Mesendoderm (in vitro differentiated cells): ENCODE measurements around the gene LRRC10B.

Experiments used
- DNase-seq: peaks from one replicate; pipeline ENCODE4 v3.0.0; 2013
- H2AK5ac ChIP-seq: 2 replicates; pipeline ENCODE4 v1.6.1; 2013; ENCODE audit warnings: low read length, inconsistent platforms
- H2BK120ac ChIP-seq: 2 replicates; pipeline ENCODE4 v1.6.1; 2013; ENCODE audit warnings: low read depth, mild to moderate bottlenecking, low read length, moderate library complexity, mixed read lengths
- H2BK15ac ChIP-seq: replicated peaks from 2 replicates; pipeline ENCODE4 v1.6.1; 2013; ENCODE audit warnings: low read depth, mild to moderate bottlenecking, moderate library complexity
- H2BK5ac ChIP-seq: 2 replicates; pipeline ENCODE4 v1.6.1; 2013; ENCODE audit warnings: low read length, inconsistent platforms
- H3K18ac ChIP-seq: 2 replicates; pipeline ENCODE4 v1.6.1; 2013; ENCODE audit warnings: mild to moderate bottlenecking, low read length, mixed read lengths
- H3K23ac ChIP-seq: one replicate; pipeline ENCODE4 v1.6.1; 2013; ENCODE audit warnings: low read length
- H3K27ac ChIP-seq: 2 replicates; pipeline ENCODE4 v1.5.1; 2013; ENCODE audit warnings: low read depth, mild to moderate bottlenecking, inconsistent platforms, low read length, moderate library complexity
- H3K27me3 ChIP-seq: 2 replicates; pipeline ENCODE4 v1.6.1; 2013; ENCODE audit warnings: low read length, control low read depth, mild to moderate bottlenecking, inconsistent platforms; ENCODE audit not compliant: insufficient read depth, poor library complexity
- H3K36me3 ChIP-seq: 2 replicates; pipeline ENCODE4 v1.6.1; 2013; ENCODE audit warnings: low read length, inconsistent platforms; ENCODE audit not compliant: control insufficient read depth, insufficient read depth
- H3K4ac ChIP-seq: one replicate; pipeline ENCODE4 v1.6.1; 2013; ENCODE audit warnings: low read depth, mild to moderate bottlenecking, low read length, moderate library complexity
- H3K4me1 ChIP-seq: 2 replicates; pipeline ENCODE4 v1.6.1; 2013; ENCODE audit warnings: low read depth, low read length, inconsistent platforms; ENCODE audit not compliant: control insufficient read depth
- H3K4me2 ChIP-seq: 2 replicates; pipeline ENCODE4 v1.6.1; 2013; ENCODE audit warnings: low read length
- H3K4me3 ChIP-seq: 2 replicates; pipeline ENCODE4 v1.5.1; 2013; ENCODE audit warnings: mild to moderate bottlenecking, low read length
- H3K56ac ChIP-seq: one replicate; pipeline ENCODE4 v1.6.1; 2013; ENCODE audit warnings: low read length
- H3K79me1 ChIP-seq: 2 replicates; pipeline ENCODE4 v1.6.1; 2013; ENCODE audit warnings: low read length, inconsistent platforms
- H3K79me2 ChIP-seq: 2 replicates; pipeline ENCODE4 v1.6.1; 2013; ENCODE audit warnings: mild to moderate bottlenecking, low read length; ENCODE audit not compliant: control insufficient read depth, insufficient read depth
- H3K9ac ChIP-seq: 2 replicates; pipeline ENCODE4 v1.6.1; 2013; ENCODE audit warnings: low read length, inconsistent platforms
- H4K5ac ChIP-seq: one replicate; pipeline ENCODE4 v1.6.1; 2013; ENCODE audit warnings: low read length
- H4K8ac ChIP-seq: one replicate; pipeline ENCODE4 v1.6.1; 2013; ENCODE audit warnings: low read depth, mild to moderate bottlenecking, control low read depth, low read length, moderate library complexity
- WGBS: extraction: QIAGEN DNeasy Blood & Tissue Kit; methylation state at CpG from one replicate; pipeline ENCODE4 v1.1.7; 2013; ENCODE audit warnings: low lambda C conversion rate, missing lambda C conversion rate; ENCODE audit not compliant: insufficient coverage; ENCODE audit errors: extremely low coverage; 5-methylcytosine and 5-hydroxymethylcytosine counted together

Gene LRRC10B

DNA sequence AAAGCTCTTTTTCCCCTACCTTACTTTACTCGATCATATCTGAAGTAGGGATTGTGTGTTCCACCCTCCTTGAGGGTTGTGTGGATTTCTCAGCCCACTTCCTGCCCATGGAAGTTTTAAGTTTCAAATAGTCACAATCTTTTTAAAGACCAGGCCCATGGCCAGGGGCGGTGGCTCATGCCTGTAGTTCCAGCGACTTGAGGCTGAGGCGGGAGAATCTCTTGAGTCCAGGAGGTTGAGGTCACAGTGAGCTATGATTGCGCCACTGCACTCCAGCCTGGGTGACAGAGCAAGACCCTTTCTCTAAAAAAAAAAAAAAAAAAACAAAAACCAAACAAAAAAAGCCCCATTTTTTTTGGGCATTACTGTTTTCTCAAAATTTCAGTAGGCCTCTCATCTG, 36.3 kb upstream of the LRRC10B start:
- H2BK120ac ChIP-seq, result no peak overlapping the region
- no peaks in the 10 kb centered on the region for H3K4me1 ChIP-seq
- no peak overlapping the region for H3K9ac ChIP-seq
- H3K4ac ChIP-seq, result no peak overlapping the region
- no peak overlapping the region for H2BK15ac ChIP-seq
- no peak overlapping the region for H2BK5ac ChIP-seq
- H3K18ac ChIP-seq, result no peak overlapping the region
- no peak overlapping the region for H3K4me2 ChIP-seq
- no peak overlapping the region for H3K4me3 ChIP-seq
- H2AK5ac ChIP-seq, result no peak overlapping the region
- H3K27ac ChIP-seq, result no peak overlapping the region
- H3K56ac ChIP-seq, result no peak overlapping the region
- no peaks in the 10 kb centered on the region for H3K79me2 ChIP-seq
- no peak overlapping the region for H4K8ac ChIP-seq
- no peak overlapping the region for H3K23ac ChIP-seq
- no peak overlapping the region for H4K5ac ChIP-seq
- no peaks in the 10 kb centered on the region for H3K79me1 ChIP-seq
- no peaks in the 10 kb centered on the region for H3K27me3 ChIP-seq
- no peak for DNase-seq
- WGBS, result no CpG with 5 or more reads among the region's 5 CpGs
- no peaks in the 10 kb centered on the region for H3K36me3 ChIP-seq

DNA sequence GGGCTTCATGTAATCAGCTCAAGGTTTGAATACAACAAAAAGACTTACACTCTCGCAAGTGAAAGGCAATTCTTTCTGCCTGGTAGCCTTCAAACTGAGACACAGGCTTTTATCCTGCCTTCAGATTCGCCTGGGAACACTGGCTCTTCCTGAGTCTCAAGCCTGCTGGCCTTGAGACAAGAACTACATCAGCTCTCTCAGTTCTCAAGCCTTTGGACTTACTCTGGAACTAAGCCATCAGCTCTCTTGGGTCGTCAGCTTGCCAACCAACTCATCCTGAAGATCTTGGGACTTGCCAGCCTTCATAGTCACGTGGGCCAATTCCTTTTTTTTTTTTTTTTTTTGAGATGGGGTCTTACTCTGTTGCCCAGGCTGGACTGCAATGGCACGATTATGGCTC, 35.7 kb upstream of the LRRC10B start:
- no peak for DNase-seq
- Histone ChIP-seq H3K56ac (no peak overlapping the region), H3K27ac (no peak overlapping the region), H3K27me3 (no peaks in the 10 kb centered on the region), H3K9ac (no peak overlapping the region), H3K4me1 (no peaks in the 10 kb centered on the region), H4K5ac (no peak overlapping the region), H3K79me2 (no peaks in the 10 kb centered on the region), H3K18ac (no peak overlapping the region), H2BK5ac (no peak overlapping the region), H3K4me2 (no peak overlapping the region), H3K36me3 (no peaks in the 10 kb centered on the region), H3K4me3 (no peak overlapping the region), H2BK15ac (no peak overlapping the region), H2BK120ac (no peak overlapping the region), H3K4ac (no peak overlapping the region), H3K79me1 (no peaks in the 10 kb centered on the region), H2AK5ac (no peak overlapping the region), H4K8ac (no peak overlapping the region), H3K23ac (no peak overlapping the region)
- no CpG with 5 or more reads among the region's 5 CpGs for WGBS

- no peaks in the 10 kb centered on the region for H3K79me2 ChIP-seq
- no peak overlapping the region for H3K9ac ChIP-seq
- H3K18ac ChIP-seq, result no peak overlapping the region
- no peak overlapping the region for H4K5ac ChIP-seq
- DNase-seq, result no peak
- no peak overlapping the region for H3K4me3 ChIP-seq
- no peak overlapping the region for H2BK5ac ChIP-seq
- no peaks in the 10 kb centered on the region for H3K27me3 ChIP-seq
- no peak overlapping the region for H2BK15ac ChIP-seq
- H3K56ac ChIP-seq, result no peak overlapping the region
- no peak overlapping the region for H3K27ac ChIP-seq
- no peak overlapping the region for H2BK120ac ChIP-seq
- H3K36me3 ChIP-seq, result no peaks in the 10 kb centered on the region
- H2AK5ac ChIP-seq, result no peak overlapping the region
- no peak overlapping the region for H3K4ac ChIP-seq
- no peak overlapping the region for H3K23ac ChIP-seq
- no peak overlapping the region for H3K4me2 ChIP-seq
- H4K8ac ChIP-seq, result no peak overlapping the region
- no peaks in the 10 kb centered on the region for H3K79me1 ChIP-seq
- no peaks in the 10 kb centered on the region for H3K4me1 ChIP-seq
- no CpG with 5 or more reads among the region's 3 CpGs for WGBS
These were observed 35.1 kb upstream of the LRRC10B start for GRCh38 chr11:61473370-61474012.

DNA sequence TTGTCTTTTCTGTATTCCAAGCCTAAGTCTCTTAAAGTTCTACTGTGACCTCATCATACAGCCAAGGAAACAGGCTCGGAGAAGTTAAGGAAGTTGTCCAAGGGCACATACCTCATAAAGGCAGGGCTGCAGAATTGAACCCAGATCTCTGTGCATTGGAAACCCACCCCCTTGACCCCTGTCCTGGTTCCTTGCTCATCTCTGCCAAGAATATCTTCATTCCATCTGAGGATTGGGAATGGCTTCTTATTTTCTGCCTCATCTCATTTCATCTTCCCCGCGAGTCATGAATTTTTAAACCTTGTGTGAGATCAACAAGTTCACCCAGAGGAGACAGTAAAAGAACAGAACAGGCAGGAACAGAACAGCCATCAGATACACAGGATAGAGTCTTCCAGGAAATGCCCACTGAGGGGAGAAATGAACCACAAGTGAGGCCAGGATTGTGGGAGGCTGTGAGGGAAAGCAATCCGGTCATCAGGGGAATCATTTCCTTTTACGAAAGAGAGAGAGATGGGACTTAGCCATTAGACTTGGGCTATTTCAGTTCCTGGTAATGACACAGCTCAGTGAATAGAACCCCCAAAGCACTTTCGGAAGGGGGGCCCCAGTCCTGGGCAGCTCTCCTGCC, 34.4 kb upstream of the LRRC10B start:
- Histone ChIP-seq H2AK5ac (no peak overlapping the region), H3K4ac (no peak overlapping the region), H2BK120ac (no peak overlapping the region), H2BK5ac (no peak overlapping the region), H2BK15ac (no peak overlapping the region), H3K36me3 (no peaks in the 10 kb centered on the region), H3K27me3 (no peaks in the 10 kb centered on the region), H4K8ac (no peak overlapping the region), H3K27ac (no peak overlapping the region), H3K4me1 (no peaks in the 10 kb centered on the region), H3K23ac (no peak overlapping the region), H3K79me2 (no peaks in the 10 kb centered on the region), H3K4me3 (no peak overlapping the region), H3K9ac (no peak overlapping the region), H4K5ac (no peak overlapping the region), H3K4me2 (no peak overlapping the region), H3K56ac (no peak overlapping the region), H3K79me1 (no peaks in the 10 kb centered on the region), H3K18ac (no peak overlapping the region)
- no peak for DNase-seq
- WGBS, result no CpG with 5 or more reads among the region's 6 CpGs

DNA sequence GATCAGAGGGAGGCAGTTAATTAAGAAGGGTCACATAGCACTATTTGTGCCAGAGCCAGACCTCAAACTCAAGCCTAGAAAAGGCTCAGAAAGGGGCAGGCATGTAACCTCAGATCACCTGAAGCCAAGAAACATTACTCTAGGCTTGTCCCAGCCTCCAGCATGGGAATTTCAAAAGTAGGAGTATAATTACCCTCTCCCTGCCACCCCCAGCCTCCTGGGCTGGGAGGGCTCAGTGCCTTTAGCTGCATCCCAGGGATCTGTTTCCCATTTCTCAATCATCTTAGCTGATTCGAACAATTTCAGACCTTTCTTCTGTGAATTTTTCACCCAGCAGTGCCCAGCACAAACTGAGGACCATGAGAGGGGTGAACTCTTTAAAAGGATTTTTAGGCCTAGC, 33.1 kb upstream of the LRRC10B start:
- Histone ChIP-seq H3K18ac (no peak overlapping the region), H3K36me3 (no peaks in the 10 kb centered on the region), H3K4me3 (no peak overlapping the region), H3K4me2 (no peak overlapping the region), H3K56ac (no peak overlapping the region), H3K4me1 (no peaks in the 10 kb centered on the region), H3K79me2 (no peaks in the 10 kb centered on the region), H4K8ac (no peak overlapping the region), H4K5ac (no peak overlapping the region), H3K79me1 (no peaks in the 10 kb centered on the region), H2BK120ac (no peak overlapping the region), H3K27ac (no peak overlapping the region), H2AK5ac (no peak overlapping the region), H3K9ac (no peak overlapping the region), H2BK5ac (no peak overlapping the region), H3K27me3 (no peaks in the 10 kb centered on the region), H3K4ac (no peak overlapping the region), H2BK15ac (no peak overlapping the region), H3K23ac (no peak overlapping the region)
- DNase-seq, result no peak
- no CpG with 5 or more reads among the region's 1 CpG for WGBS

DNA sequence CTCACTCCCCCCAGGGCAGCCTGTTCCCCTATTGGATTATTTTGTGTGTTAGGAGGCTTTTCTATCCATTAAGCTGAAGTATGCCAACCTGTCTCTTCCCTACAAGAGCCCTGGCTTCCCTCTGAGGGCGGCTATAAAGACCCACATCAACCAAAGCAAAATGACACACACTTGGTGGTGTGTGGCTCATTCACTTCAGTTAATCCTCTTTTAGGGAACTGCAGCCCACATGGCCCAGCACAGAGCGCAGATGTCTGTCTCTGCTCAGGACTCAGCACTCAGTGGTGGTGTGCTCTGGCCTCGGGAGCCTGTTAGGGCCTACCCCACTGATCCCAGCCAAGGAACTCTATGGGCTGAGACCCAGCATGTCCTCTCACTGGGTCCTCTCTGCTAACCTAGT, 32.2 kb upstream of the LRRC10B start:
- no peak overlapping the region for H2BK120ac ChIP-seq
- H3K4me3 ChIP-seq, result no peak overlapping the region
- H3K79me2 ChIP-seq, result no peaks in the 10 kb centered on the region
- WGBS, result no CpG with 5 or more reads among the region's 3 CpGs
- H3K4ac ChIP-seq, result no peak overlapping the region
- H3K27me3 ChIP-seq, result no peaks in the 10 kb centered on the region
- no peak overlapping the region for H3K4me2 ChIP-seq
- DNase-seq, result no peak
- no peak overlapping the region for H2AK5ac ChIP-seq
- no peak overlapping the region for H4K5ac ChIP-seq
- H3K9ac ChIP-seq, result no peak overlapping the region
- no peaks in the 10 kb centered on the region for H3K4me1 ChIP-seq
- H3K18ac ChIP-seq, result no peak overlapping the region
- no peaks in the 10 kb centered on the region for H3K36me3 ChIP-seq
- H2BK5ac ChIP-seq, result no peak overlapping the region
- no peak overlapping the region for H3K56ac ChIP-seq
- no peak overlapping the region for H4K8ac ChIP-seq
- no peak overlapping the region for H3K27ac ChIP-seq
- no peaks in the 10 kb centered on the region for H3K79me1 ChIP-seq
- H2BK15ac ChIP-seq, result no peak overlapping the region
- H3K23ac ChIP-seq, result no peak overlapping the region
